Stimulated activated CD8-positive, alpha-beta memory T cell treated with anti-CD3 and anti-CD28 coated beads, Interleukin-4, amount 100 ng/mL, for 24 hours (primary cell): Measurements from ENCODE around the gene FBXL2.

Experiments
- DNase-seq: peaks from one replicate; pipeline ENCODE4 v3.0.0-alpha.2; 2020; ENCODE audit warnings: low read depth

FBXL2 gene

DNA sequence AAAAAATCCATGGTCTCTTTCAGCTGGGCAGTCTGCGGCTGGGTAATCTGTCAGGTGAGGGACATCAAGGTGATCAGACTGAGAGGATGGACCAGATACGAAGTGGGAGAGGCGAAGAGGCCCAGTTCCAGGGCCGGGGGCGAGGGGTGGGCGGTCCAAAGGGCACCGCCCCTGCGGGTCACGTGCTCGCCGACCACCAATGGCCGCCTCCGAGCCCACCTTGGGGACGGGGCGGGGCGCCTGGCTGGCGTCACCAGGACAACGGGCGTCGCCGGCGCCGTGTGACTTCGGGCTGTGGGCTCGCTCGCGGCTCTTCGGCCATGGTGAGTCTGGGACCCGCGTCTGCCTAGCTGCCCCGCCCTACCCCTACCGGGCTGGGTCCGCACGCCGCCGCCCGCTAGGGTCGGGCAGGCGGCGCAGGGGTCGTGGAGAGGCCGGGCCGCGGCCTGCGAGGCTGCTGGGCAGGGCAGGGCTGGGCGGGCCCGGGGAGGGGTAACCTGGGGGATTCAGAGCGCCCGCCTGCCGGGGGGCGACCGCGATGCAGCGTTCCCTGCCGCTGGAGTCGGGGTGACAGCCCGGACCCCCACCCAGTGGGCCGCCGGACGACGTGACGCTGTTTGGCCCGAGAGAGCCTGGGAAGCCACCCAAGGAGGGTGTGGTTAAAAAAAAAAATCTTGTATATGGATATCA is at the start of gene FBXL2:
FBXL2 (plus strand) TSS at position 250 of the 690 bp plus-strand sequence; CDS start at position 321, 71 bp downstream.
- peak; percentile 5 for DNase-seq

GRCh38 chr3:33229066-33229465 is 48.2 kb upstream of the FBXL2 start:
- DNase-seq: no peak

DNA sequence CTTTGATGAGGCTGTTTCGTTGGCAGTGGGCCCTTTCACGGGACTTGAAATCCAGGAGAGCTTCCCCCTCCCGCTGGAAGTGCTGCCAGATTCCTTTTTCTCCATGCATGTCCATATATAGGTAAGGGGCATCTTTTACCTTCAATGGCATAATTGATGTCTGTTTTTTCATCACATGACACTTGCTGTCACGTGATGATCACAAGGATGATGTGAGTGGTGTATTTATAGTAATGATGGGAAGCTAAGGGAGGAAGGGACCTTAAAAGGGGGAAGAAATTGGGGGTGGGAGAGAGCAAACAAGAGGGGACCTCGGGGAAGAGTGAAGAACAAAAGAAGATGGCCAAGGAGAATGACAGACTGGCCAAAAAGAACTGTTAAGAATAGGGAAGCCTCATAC is 47.3 kb upstream of the FBXL2 start:
- no peak for DNase-seq

DNA sequence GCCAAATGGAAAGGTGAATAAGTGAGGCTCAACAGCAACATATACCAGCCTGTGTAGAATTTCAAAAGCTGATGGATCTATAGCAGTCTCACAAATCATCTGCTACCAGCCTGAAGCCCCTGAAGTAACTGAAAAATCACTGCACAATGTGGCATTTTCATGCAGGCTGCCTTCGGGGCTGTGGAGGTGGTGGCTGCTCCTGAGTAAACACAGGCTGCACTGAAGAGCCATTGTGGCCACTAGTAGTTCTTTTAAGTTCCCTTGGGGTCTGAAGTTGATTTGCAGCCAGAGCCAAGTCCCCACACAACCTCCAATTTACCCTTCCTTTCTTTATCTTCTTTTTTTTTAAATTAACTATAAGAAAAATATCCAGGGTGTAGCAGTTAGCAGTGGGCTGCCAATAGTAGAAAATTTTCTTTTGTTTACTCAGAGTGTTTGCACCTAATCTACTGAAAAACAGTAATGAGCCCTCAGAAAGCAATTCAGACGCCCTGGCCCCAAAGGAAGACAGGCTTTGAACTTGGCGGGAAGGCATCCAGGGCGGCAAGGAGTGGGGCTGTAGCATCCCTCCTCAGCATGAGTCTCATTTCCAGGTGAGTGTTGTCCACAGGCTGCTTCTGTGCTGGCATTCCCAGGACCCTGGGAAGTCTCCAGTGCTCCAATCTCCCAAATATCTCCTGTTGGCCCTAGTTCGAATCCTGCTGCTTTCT is 45.3 kb upstream of the FBXL2 start:
- DNase-seq: no peak

GRCh38 chr3:33233884-33234283 is 43.4 kb upstream of the FBXL2 start:
- no peak for DNase-seq

DNA sequence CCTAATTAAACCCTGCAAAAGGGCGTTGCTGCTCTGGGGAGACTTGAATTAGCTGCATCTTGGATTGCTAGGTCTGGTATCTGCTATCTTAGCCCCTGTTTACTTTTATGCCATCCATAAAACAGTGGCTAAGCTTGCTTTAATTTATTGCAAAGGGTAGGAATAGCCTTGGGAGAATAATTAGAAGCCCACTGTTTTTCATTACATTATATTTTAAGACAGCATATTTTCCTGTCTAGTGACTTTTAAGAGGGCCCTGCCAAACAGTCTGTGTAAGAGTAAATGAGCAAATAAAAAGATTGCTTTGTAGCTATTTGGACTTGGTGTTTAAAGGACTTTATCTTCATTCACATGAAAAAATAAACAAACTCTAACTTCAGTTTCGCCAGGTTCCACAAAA is 41.2 kb upstream of the FBXL2 start:
- no peak for DNase-seq

DNA sequence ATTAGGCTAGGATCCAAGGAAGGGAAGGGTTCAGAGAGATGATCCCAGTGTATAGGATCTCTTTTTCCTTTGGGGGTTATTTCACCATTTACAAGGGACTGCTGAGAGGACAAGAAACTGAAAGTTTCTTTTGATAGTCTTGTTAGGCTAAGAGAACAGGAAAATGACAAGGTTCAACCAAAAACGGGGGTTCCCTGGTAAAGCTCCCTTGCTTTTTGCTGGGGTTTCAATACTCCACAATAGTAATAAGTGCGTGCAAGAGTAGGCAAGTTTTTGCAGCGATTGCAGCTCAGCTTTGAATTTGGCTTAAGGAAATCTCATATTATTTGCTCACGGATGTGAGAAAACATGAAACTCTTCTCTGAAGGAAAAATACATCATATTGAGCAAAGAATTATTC is 39.8 kb upstream of the FBXL2 start:
- DNase-seq: no peak

DNA sequence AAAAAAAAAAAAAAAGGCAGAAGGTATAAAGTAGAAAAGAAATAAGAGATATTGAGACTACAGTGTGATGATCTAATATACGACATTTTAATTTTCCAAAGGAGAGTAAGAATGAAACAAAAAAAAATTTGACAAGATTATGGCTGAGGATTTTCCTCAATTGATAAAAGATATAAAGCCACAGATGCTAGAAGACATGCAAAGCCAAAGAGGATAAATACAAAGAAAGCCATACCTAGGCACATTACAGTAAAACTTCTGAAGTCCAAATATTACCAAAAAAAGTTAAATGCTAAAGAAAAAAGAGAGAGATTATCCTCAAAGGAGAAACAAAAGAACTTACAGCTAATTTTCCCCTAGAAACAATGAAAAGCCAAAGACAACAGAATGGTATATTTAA is 38.3 kb upstream of the FBXL2 start:
- DNase-seq: no peak

DNA sequence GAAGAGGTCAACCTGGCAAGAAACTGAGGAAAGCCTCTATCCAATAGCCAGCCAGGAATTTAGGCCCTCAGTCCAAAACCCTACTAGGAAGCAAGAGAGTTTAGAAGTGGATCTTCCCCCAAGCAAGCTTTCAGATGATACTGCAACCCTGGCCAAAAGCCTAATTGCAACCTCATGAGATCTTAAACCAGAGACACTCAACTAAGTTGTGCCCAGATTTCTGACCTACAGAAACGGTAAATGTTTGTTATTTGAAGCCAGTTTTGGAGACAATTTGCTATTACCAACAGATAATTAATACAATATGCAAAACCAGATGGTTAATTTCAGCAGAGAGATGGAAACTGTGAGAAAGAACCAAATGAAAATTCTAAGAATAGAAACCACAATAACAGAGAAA is 37.0 kb upstream of the FBXL2 start:
- no peak for DNase-seq

DNA sequence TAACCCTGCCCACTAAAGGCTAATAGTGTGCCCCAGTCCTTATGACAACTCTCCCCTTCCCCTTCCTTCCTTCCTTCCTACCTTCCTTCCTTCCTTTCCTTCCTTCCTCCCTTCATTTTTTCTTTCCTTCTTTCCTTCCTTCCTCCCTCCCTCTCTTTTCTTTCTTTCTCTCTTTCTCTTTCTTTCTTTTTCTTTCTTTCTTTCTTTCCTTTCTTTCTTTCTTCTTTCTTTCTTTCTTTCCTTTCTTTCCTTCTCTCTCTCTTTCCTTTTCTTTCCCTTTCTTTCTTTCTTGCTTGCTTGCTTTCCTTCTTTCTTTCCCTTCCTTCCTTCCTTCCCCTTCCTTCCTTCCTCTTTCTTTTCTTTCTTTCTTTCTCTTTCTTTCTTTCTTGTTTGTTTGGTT is 30.5 kb upstream of the FBXL2 start:
- no peak for DNase-seq

DNA sequence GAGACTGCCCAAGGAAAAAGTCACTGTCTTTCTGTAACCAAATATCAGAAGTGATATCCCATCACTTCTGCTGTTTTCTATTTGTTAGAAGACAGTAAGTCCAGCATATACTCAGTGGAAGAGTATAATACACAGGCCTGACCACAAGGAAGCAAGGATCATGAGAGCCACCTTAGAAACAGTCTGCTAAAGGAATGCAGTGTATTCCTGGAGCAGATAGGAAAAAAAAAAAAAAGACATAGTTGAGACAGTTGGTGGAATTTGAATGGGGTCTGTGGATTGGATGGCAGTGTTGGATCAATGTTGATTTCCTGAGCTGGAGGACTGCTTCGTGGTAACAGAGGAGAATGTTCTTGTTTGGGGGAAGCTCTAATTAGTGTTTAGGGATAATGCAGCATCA is 26.5 kb upstream of the FBXL2 start:
- no peak for DNase-seq

DNA sequence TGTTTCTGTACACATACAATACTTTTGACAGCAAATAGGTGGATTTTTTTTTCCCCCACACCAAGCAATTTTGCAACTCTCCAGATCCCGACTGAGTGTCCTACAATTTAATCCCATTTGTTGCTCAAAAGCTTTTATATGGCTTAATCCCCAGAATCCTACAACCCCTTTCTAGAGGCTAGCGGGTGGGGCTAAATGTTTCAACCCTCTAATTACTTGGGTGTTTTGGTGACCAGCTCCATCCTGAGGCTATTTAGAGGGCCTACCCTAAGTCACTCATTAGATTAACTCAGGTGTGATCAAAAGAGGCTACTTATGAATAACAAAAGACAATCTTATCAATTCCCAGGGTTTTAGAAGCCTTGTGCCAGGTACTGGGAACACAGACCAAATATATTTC is 21.0 kb upstream of the FBXL2 start:
- DNase-seq: no peak

DNA sequence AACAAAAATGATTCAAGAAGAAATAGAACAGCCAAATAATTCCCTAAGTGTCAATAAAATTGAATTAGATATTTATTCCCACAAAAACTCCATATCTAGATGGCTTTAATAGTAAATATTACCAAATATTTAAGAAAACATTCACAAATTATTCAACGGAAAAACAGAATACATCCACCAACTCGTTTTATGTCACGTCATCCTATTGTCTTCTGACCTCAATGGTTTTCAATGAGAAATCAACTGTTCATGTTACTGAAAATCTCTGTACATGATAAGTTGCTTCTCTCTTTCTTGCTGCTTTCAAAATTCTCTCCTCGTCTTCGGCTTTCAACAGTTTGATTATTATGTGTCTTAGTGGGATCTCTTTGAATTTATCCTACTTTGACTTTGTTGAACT is 17.1 kb upstream of the FBXL2 start:
- no peak for DNase-seq

DNA sequence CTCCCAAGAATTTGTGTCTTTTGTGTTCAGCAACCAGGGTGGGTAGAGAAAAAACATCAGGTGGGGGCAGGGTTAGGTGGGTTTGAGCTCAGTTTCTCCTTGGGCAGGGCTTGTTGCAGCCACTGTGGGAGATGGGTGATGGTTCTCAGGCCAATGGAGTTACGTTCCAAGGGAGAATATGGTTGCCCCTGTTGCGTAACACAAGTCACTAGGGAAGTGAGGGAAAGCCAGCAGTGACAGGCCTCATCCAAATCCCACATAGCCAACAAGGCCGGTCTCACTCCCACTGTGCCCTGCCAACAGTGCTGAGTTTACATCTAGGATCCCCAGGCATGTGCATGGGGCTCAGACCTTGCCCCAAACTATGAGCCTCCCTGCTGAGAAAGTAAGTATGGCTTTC is 7.9 kb upstream of the FBXL2 start:
- no peak for DNase-seq

DNA sequence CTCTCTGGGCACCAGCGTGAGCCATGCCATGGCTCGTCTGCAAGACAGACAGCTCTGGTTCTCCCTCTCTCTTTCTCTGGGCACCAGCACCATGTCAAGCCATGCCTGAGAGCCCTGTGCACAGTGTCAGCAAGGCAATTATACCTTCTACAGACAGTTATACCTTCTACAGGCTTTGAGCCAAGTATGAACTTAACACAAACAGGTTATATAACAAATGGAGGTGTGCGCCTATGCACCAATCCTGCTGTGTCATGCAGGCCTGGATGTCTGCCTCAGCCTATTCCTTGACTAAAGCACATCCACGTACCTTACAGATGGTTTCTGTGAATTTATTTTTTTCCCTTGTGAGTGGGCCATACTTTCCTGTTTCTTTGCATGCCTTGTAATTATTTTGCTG is 5.9 kb upstream of the FBXL2 start:
- no peak for DNase-seq

DNA sequence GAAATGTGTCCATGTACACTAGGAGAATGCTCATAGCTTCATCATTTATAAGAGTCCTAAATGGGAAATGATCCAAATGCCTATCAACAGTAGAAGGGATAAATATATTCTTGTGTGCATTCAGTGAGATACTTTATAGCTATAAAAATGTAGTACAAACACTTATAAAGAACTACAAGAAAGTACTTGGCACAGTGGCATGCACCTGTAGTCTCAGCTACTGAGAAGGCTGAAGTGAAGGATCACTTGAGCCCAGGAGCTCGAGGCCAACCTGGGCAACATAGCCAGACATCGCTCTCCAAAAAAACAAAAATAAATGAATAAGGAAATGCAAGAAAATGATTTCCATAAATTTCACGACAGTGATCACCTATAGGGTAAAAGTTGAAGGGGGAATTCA is 3.6 kb upstream of the FBXL2 start:
- no peak for DNase-seq

- no peak for DNase-seq
Observed at GRCh38 chr3:33278163-33278562, 921 bp downstream of the FBXL2 start.

DNA sequence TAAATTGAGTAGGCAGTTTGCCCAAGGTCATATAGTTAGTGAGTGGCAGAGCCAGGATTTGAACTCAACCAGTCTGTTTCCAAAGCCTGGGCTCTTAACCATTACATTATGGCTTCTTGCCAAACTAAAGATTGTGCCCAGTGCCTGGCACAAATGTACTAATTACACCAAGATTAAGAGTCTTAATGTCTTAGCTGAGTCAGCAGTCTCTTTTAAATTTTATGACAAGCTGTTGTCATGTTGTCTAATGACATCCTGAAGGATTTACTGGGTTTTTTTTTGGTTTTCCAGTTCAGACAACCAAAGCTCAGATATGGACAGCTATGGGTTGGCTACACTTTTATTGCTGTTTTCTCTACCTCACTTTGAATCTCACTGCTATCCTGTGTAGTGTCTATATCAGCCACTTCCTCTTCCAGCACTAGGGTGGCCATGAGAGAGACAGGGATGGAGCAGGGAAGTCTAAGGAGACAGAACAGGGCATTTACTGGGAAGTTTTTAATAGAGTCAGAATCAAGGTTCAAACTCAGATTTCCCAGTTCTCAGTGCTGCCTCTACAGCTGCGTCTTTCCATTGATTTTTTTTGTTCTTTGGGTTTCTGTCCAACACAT is 10.5 kb downstream of the FBXL2 start:
- DNase-seq: no peak

DNA sequence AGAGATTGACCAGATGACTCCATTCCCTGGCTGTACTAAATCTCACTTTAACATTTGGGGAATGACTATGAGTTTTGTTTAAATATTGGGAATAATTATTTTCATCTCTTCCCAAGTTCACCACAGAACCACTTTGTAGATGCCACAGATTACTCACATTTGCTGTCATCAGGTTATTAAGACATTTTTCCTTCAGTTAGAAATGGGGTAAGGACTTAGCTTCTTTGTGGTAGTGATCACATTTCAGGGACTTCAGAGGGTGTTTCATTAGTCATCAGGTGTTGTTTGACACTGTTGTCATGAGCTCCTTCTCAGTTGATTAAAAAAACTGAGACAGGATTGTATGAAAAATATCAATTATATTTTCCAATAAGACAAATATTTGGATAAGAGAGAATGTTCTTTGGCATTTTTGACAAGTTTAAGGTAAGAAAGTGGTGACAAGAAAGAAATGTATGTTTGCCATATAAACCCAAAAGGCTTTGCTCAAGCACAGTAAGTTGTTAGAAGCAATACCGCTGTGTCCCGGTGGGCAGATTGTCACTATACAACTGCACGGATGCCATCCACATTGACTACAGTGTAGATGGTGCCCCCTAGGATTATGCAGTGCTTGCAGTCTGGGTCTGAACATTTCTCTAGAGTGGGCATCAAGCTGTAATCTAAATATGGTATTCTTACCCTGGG is 22.3 kb downstream of the FBXL2 start:
- DNase-seq: no peak

- DNase-seq: no peak
Observed at GRCh38 chr3:33312361-33312760, 35.1 kb downstream of the FBXL2 start.

GRCh38 chr3:33313331-33313730 is 36.1 kb downstream of the FBXL2 start:
- no peak for DNase-seq

DNA sequence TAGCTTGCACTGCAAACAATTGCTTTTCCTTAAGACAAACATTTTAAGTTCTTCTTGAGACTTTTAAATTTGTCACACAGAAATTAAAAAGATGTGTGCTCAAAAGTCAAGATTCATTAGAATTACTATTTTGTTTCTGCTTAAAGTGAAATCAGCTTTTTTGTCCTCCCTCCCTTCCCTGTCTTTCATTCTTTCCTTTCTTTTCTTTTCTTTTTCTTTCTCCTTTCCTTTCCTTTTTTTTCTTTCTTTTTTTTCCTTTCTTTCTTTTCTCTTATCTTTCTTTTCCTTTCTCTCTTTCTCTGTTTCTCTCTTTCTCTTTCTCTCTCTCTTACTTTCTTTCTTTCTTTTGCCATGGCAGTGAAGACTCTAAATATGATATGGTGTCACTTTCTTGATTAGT is 37.8 kb downstream of the FBXL2 start:
- DNase-seq: no peak

GRCh38 chr3:33315826-33316225 is 38.6 kb downstream of the FBXL2 start:
- DNase-seq: no peak
